HepG2 (cell line): ENCODE data around the gene SDK2.

Experiments
- FOXJ3 ChIP-seq: sonication (generic); formaldehyde crosslinking; IDR thresholded peaks from 2 replicates; pipeline ENCODE4 v1.4.0; 2020; ENCODE audit warnings: missing genetic modification reagents, mild to moderate bottlenecking, borderline replicate concordance
- PRDM15 ChIP-seq: sonication (generic); formaldehyde crosslinking; IDR thresholded peaks from 2 replicates; pipeline ENCODE4 v1.4.0; 2020; ENCODE audit warnings: missing genetic modification reagents
- SAFB2 ChIP-seq: sonication (generic); formaldehyde crosslinking; IDR thresholded peaks from 2 replicates; pipeline ENCODE4 v1.5.1; 2020; ENCODE audit warnings: missing genetic modification reagents, low read depth, mild to moderate bottlenecking, borderline replicate concordance

- TF ChIP-seq FOXJ3 (CRISPR knock-in tag) (no peak), PRDM15 (no peak), SAFB2 (CRISPR knock-in tag) (no peak)
Measured at GRCh38 chr17:73489333-73489732, 154.9 kb downstream of the SDK2 start.
